ENCODE data around the gene ATP1B4.
A peak's percentile ranks its signal among the peaks of the same experiment; 100 is the strongest.

ATP1B4 gene

GRCh38 chrX:120380699-120381098 lies 18.8 kb downstream of the ATP1B4 start:
- DNase-seq (ENCODE audit: low read depth) = peak; percentile 46

GRCh38 chrX:120401301-120401700 lies 39.4 kb downstream of the ATP1B4 start:
- no peak for TF ChIP-seq CTCF (IDR thresholded peaks at IDR 0.05; ENCODE audit: insufficient read depth, low read depth, low read length, missing control alignments)
- DNase-seq (ENCODE audit: low read depth) = peak; percentile 2
- H3K4me3 ChIP-seq (ENCODE audit: low read length) = no peak overlapping the region

More at GRCh38 chrX:120380699-120381098, 18.8 kb downstream of the ATP1B4 start:
- H3K4me3 ChIP-seq (ENCODE audit: low read length) = no peak overlapping the region
- peak; percentile 57 for TF ChIP-seq CTCF (IDR thresholded peaks at IDR 0.05; ENCODE audit: insufficient read depth, low read depth, low read length, missing control alignments)

- DNase-seq (ENCODE audit: low read depth) = peak; percentile 23
- no peak overlapping the region for H3K4me3 ChIP-seq (ENCODE audit: low read length)
- no peak for TF ChIP-seq CTCF (IDR thresholded peaks at IDR 0.05; ENCODE audit: insufficient read depth, low read depth, low read length, missing control alignments)
Measured at GRCh38 chrX:120402369-120402768, 40.5 kb downstream of the ATP1B4 start.

- H3K4me3 ChIP-seq (ENCODE audit: low read length) = no peak overlapping the region
- no peak for TF ChIP-seq CTCF (IDR thresholded peaks at IDR 0.05; ENCODE audit: insufficient read depth, low read depth, low read length, missing control alignments)
- no peak for DNase-seq (ENCODE audit: low read depth)
Measured at GRCh38 chrX:120406638-120407037, 44.7 kb downstream of the ATP1B4 start.

GRCh38 chrX:120408168-120408567 lies 46.3 kb downstream of the ATP1B4 start:
- DNase-seq (ENCODE audit: low read depth) = no peak
- no peak overlapping the region for H3K4me3 ChIP-seq (ENCODE audit: low read length)
- no peak for TF ChIP-seq CTCF (IDR thresholded peaks at IDR 0.05; ENCODE audit: insufficient read depth, low read depth, low read length, missing control alignments)

GRCh38 chrX:120419463-120419862 lies 57.6 kb downstream of the ATP1B4 start:
- no peak for DNase-seq (ENCODE audit: low read depth)
- TF ChIP-seq CTCF (IDR thresholded peaks at IDR 0.05; ENCODE audit: insufficient read depth, low read depth, low read length, missing control alignments) = no peak
- no peak overlapping the region for H3K4me3 ChIP-seq (ENCODE audit: low read length)

GRCh38 chrX:120426599-120426998 lies 64.7 kb downstream of the ATP1B4 start:
- H3K4me3 ChIP-seq (ENCODE audit: low read length) = no peak overlapping the region
- DNase-seq (ENCODE audit: low read depth) = no peak
- no peak for TF ChIP-seq CTCF (IDR thresholded peaks at IDR 0.05; ENCODE audit: insufficient read depth, low read depth, low read length, missing control alignments)

Data from epithelial cell of esophagus (primary cell).